Neural cell (in vitro differentiated cells): ENCODE data around the gene GIPC1.

Source experiments
- EP300 ChIP-seq: fragments of 450-650 bp; conservative IDR thresholded peaks from 2 replicates; pipeline ENCODE4 v1.6.1; 2014; ENCODE audit warnings: antibody characterized with exemption, mild to moderate bottlenecking, moderate library complexity; ENCODE audit not compliant: poor library complexity, severe bottlenecking
- EZH2 ChIP-seq: fragments of 200-600, 300-800 bp; shearing (Covaris generic), sonication (generic); IDR thresholded peaks from 2 replicates; pipeline ENCODE4 v1.6.1; 2014; ENCODE audit warnings: antibody characterized with exemption, low read length, borderline replicate concordance, mild to moderate bottlenecking; ENCODE audit not compliant: insufficient read depth, poor library complexity, severe bottlenecking
- MXI1 ChIP-seq: fragments of 450-650 bp; conservative IDR thresholded peaks from 2 replicates; pipeline ENCODE4 v1.6.1; 2014; ENCODE audit warnings: antibody characterized with exemption, mild to moderate bottlenecking; ENCODE audit not compliant: poor library complexity, severe bottlenecking
- POLR2AphosphoS5 ChIP-seq: IDR thresholded peaks from 2 replicates; pipeline ENCODE4 v1.6.1; 2012
- RAD21 ChIP-seq: fragments of 450-650 bp; conservative IDR thresholded peaks from 2 replicates; pipeline ENCODE4 v1.6.1; 2014; ENCODE audit warnings: antibody characterized with exemption, mild to moderate bottlenecking, moderate library complexity
- SMC3 ChIP-seq: fragments of 450-650 bp; conservative IDR thresholded peaks from 2 replicates; pipeline ENCODE4 v1.6.1; 2014; ENCODE audit warnings: antibody characterized with exemption, mild to moderate bottlenecking, moderate library complexity; ENCODE audit not compliant: poor library complexity
- TAF1 ChIP-seq: IDR thresholded peaks from 2 replicates; pipeline ENCODE4 v1.6.1; 2012; ENCODE audit warnings: low read depth
- TF ChIP-seq, protein P1 (sequence below): fragments of 450-650 bp; IDR thresholded peaks from 2 replicates; pipeline ENCODE4 v1.5.1; 2014; ENCODE audit warnings: antibody characterized with exemption, mild to moderate bottlenecking, moderate library complexity; ENCODE audit not compliant: poor library complexity, severe bottlenecking
- TF ChIP-seq, protein P2 (sequence below): IDR thresholded peaks from 2 replicates; pipeline ENCODE4 v1.6.1; 2012; ENCODE audit warnings: borderline replicate concordance

DNA sequence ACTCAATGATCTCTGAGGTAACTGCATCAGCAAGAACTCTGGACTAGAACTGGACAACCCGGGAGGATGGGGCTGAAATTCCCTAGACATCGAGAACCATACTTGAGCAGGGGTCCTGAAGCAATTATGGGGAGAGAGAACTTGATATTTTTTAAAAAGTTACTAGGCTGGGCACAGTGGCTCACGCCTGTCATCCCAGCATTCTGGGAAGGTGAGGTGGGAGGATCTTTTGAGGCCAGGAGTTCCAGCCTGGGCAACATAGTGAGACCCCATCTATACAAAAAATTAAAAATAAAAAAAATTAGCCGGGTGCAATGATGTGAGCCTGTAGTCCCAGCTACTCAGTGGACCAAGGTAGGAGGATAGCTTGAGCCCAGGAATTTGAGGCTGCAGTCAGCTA, 24.6 kb upstream of the GIPC1 start:
- TF ChIP-seq POLR2AphosphoS5 (no peak), EZH2 (no peak), EP300 (no peak), RAD21 (no peak), SMC3 (no peak), TAF1 (no peak), MXI1 (no peak)
- TF ChIP-seq, protein P1, sequence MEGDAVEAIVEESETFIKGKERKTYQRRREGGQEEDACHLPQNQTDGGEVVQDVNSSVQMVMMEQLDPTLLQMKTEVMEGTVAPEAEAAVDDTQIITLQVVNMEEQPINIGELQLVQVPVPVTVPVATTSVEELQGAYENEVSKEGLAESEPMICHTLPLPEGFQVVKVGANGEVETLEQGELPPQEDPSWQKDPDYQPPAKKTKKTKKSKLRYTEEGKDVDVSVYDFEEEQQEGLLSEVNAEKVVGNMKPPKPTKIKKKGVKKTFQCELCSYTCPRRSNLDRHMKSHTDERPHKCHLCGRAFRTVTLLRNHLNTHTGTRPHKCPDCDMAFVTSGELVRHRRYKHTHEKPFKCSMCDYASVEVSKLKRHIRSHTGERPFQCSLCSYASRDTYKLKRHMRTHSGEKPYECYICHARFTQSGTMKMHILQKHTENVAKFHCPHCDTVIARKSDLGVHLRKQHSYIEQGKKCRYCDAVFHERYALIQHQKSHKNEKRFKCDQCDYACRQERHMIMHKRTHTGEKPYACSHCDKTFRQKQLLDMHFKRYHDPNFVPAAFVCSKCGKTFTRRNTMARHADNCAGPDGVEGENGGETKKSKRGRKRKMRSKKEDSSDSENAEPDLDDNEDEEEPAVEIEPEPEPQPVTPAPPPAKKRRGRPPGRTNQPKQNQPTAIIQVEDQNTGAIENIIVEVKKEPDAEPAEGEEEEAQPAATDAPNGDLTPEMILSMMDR, result no peak
- TF ChIP-seq, protein P2, sequence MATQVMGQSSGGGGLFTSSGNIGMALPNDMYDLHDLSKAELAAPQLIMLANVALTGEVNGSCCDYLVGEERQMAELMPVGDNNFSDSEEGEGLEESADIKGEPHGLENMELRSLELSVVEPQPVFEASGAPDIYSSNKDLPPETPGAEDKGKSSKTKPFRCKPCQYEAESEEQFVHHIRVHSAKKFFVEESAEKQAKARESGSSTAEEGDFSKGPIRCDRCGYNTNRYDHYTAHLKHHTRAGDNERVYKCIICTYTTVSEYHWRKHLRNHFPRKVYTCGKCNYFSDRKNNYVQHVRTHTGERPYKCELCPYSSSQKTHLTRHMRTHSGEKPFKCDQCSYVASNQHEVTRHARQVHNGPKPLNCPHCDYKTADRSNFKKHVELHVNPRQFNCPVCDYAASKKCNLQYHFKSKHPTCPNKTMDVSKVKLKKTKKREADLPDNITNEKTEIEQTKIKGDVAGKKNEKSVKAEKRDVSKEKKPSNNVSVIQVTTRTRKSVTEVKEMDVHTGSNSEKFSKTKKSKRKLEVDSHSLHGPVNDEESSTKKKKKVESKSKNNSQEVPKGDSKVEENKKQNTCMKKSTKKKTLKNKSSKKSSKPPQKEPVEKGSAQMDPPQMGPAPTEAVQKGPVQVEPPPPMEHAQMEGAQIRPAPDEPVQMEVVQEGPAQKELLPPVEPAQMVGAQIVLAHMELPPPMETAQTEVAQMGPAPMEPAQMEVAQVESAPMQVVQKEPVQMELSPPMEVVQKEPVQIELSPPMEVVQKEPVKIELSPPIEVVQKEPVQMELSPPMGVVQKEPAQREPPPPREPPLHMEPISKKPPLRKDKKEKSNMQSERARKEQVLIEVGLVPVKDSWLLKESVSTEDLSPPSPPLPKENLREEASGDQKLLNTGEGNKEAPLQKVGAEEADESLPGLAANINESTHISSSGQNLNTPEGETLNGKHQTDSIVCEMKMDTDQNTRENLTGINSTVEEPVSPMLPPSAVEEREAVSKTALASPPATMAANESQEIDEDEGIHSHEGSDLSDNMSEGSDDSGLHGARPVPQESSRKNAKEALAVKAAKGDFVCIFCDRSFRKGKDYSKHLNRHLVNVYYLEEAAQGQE, result no peak
